ENCODE data around the gene C16orf92. TPM values are rescaled to one million over a fixed set of nuclear protein-coding genes. Genes with fewer than 3 reads are reported as not detected.

The C16orf92 gene
- total RNA-seq, 1 experiment from 2014 or later: not detected

Other genes with a start within 250 kb of the C16orf92 start
- gene ZG16, start 244.9 kb upstream of the C16orf92 start, total RNA-seq (2021): not detected in 2 replicates
- gene KIF22, start 232.4 kb upstream of the C16orf92 start, total RNA-seq (2021): 171 and 186 TPM in 2 replicates
- gene MAZ, start 216.7 kb upstream of the C16orf92 start, total RNA-seq (2021): 457 and 516 TPM in 2 replicates
- gene PRRT2, start 211.0 kb upstream of the C16orf92 start, total RNA-seq (2021): 9.0 TPM in 2 replicates
- gene PAGR1, start 207.0 kb upstream of the C16orf92 start, total RNA-seq (2021): 47.4 and 50.0 TPM in 2 replicates
- 5.6 and 7.1 TPM in 2 replicates for gene MVP, start 202.7 kb upstream of the C16orf92 start, total RNA-seq (2021)
- gene CDIPT, start 160.0 kb upstream of the C16orf92 start, total RNA-seq (2021): 51.7 and 55.6 TPM in 2 replicates
- 7.0 and 9.1 TPM in 2 replicates for gene SEZ6L2, start 123.6 kb upstream of the C16orf92 start, total RNA-seq (2021)
- gene ASPHD1, start 122.7 kb upstream of the C16orf92 start, total RNA-seq (2021): 2.0 and 2.5 TPM in 2 replicates
- gene KCTD13, start 97.0 kb upstream of the C16orf92 start, total RNA-seq (2021): 32.4 and 33.3 TPM in 2 replicates
- 48.3 and 52.7 TPM in 2 replicates for gene TMEM219, start 61.1 kb upstream of the C16orf92 start, total RNA-seq (2021)
- 49.9 and 50.2 TPM in 2 replicates for gene TAOK2, start 49.3 kb upstream of the C16orf92 start, total RNA-seq (2021)
- 29.7 and 33.2 TPM in 2 replicates for gene HIRIP3, start 27.6 kb upstream of the C16orf92 start, total RNA-seq (2021)
- gene INO80E, start 27.0 kb upstream of the C16orf92 start, total RNA-seq (2021): 115 and 120 TPM in 2 replicates
- gene DOC2A, start 12.2 kb upstream of the C16orf92 start, total RNA-seq (2021): 3.2 and 5.4 TPM in 2 replicates
- gene TLCD3B, start 8.1 kb downstream of the C16orf92 start, total RNA-seq (2021): 1.9 and 2.6 TPM in 2 replicates
- 1,552 and 1,729 TPM in 2 replicates for gene ALDOA, start 42.6 kb downstream of the C16orf92 start, total RNA-seq (2021)
- 122 and 127 TPM in 2 replicates for gene PPP4C, start 52.8 kb downstream of the C16orf92 start, total RNA-seq (2021)
- gene TBX6, start 68.7 kb downstream of the C16orf92 start, total RNA-seq (2021): 0.49 and 0.85 TPM in 2 replicates
- gene YPEL3, start 73.0 kb downstream of the C16orf92 start, total RNA-seq (2021): 4.7 and 9.1 TPM in 2 replicates
- gene GDPD3, start 90.3 kb downstream of the C16orf92 start, total RNA-seq (2021): 2.5 and 4.4 TPM in 2 replicates
- 59.5 and 74.6 TPM in 2 replicates for gene MAPK3, start 100.0 kb downstream of the C16orf92 start, total RNA-seq (2021)
- 4.6 and 7.0 TPM in 2 replicates for gene CORO1A, start 160.4 kb downstream of the C16orf92 start, total RNA-seq (2021)
- 180 and 225 TPM in 2 replicates for gene BOLA2B, start 170.5 kb downstream of the C16orf92 start, total RNA-seq (2021)
- gene SLX1A, start 170.7 kb downstream of the C16orf92 start, total RNA-seq (2021): 15.5 and 20.0 TPM in 2 replicates
- 14.1 and 21.2 TPM in 2 replicates for gene SULT1A3, start 176.1 kb downstream of the C16orf92 start, total RNA-seq (2021)
- 9.3 and 14.2 TPM in 2 replicates for gene NPIPB13, start 225.3 kb downstream of the C16orf92 start, total RNA-seq (2021)

All from A673 (cell line).